A549 (cell line): ENCODE data around the gene COPS4. TPM values are rescaled to one million over a fixed set of nuclear protein-coding genes. Genes with fewer than 3 reads are reported as not detected.

ENCODE experiments used
- ATAC-seq, 2 experiments: fragments of 200-7000 bp in 1 of 2; fragments of >200 bp in 1 of 2; cut with Nextera tagmentation in 1 of 2; cut with Tn5 transposase in 1 of 2; 3 replicates each; pipeline versions ENCODE4 v1.8.0 to v1.9.1; 2018 to 2020; ENCODE audit warnings: mild to moderate bottlenecking in 1 of 2, moderate library complexity in 1 of 2
- CTCF ChIA-PET: fragments of 300-600 bp; sonication (Branson Sonifier 250); formaldehyde crosslinking; extraction: SDS; loops from one replicate; lab custom pipeline; 2021; ENCODE audit warnings: antibody characterized with exemption, inconsistent platforms; lab: Yijun Ruan, JAX
- POLR2A ChIA-PET: fragments of 350-600 bp; formaldehyde crosslinking; extraction: SDS; loops from one replicate; lab custom pipeline; 2021; ENCODE audit warnings: antibody characterized with exemption, inconsistent platforms; lab: Yijun Ruan, JAX
- DNase-seq, 2 experiments: peaks; one replicate each; pipeline versions ENCODE4 v3.0.0 to v3.0.0-alpha.2; 2011 to 2016; ENCODE audit warnings: low read depth in 1 of 2, low spot score in 1 of 2
- FAIRE-seq: peaks from 2 replicates; lab custom pipeline; 2011; peaks lifted over from hg19 to GRCh38; lab: Jason Lieb, UNC
- H3K27ac ChIP-seq, 2 experiments: fragments of >200 bp; sonication (Bioruptor Twin); formaldehyde crosslinking; 3 replicates each; pipeline ENCODE4 v1.5.1; 2016 to 2017
- H3K4me1 ChIP-seq: fragments of >200 bp; sonication (Bioruptor Twin); formaldehyde crosslinking; 3 replicates; pipeline ENCODE4 v1.6.1; 2016
- H3K4me2 ChIP-seq: fragments of >200 bp; sonication (Bioruptor Twin); formaldehyde crosslinking; 3 replicates; pipeline ENCODE4 v1.6.1; 2016
- H3K4me3 ChIP-seq: fragments of >200 bp; sonication (Bioruptor Twin); formaldehyde crosslinking; 3 replicates; pipeline ENCODE4 v1.5.1; 2016
- H3K9me3 ChIP-seq: fragments of >200 bp; sonication (Bioruptor Twin); formaldehyde crosslinking; 3 replicates; pipeline ENCODE4 v1.6.1; 2016
- ATOH8 ChIP-seq: fragments of 250-450 bp; sonication (Bioruptor Pico); IDR thresholded peaks from 2 replicates; pipeline ENCODE4 v1.5.0; 2020; ENCODE audit warnings: low read depth, mild to moderate bottlenecking, moderate library complexity
- BCL3 ChIP-seq: fragments of >200 bp; sonication (Bioruptor Twin); formaldehyde crosslinking; IDR thresholded peaks from 3 replicates; pipeline ENCODE4 v1.6.1; 2016
- CBX8 ChIP-seq: fragments of 200-600 bp; sonication (generic); IDR thresholded peaks from 2 replicates; pipeline ENCODE4 v1.6.1; 2016
- CHD2 ChIP-seq: fragments of 150-350 bp; IDR thresholded peaks from 2 replicates; pipeline ENCODE4 v1.6.1; 2014; ENCODE audit warnings: low read length; ENCODE audit not compliant: partially characterized antibody
- CTCF ChIP-seq: fragments of >200 bp; sonication (Bioruptor Twin); formaldehyde crosslinking; IDR thresholded peaks from 3 replicates; pipeline ENCODE4 v1.5.1; 2016
- E2F6 ChIP-seq: IDR thresholded peaks from 2 replicates; pipeline ENCODE4 v1.6.1; 2012; ENCODE audit warnings: low read depth, borderline replicate concordance
- EHF ChIP-seq: fragments of 250-450 bp; sonication (Bioruptor Pico); IDR thresholded peaks from 2 replicates; pipeline ENCODE4 v1.5.0; 2020; ENCODE audit warnings: mild to moderate bottlenecking
- ELK1 ChIP-seq: fragments of 150-350 bp; IDR thresholded peaks from 2 replicates; pipeline ENCODE4 v1.6.1; 2014; ENCODE audit warnings: low read depth, mild to moderate bottlenecking, low read length
- FOXS1 ChIP-seq: fragments of 250-450 bp; sonication (Bioruptor Pico); IDR thresholded peaks from 2 replicates; pipeline ENCODE4 v1.5.0; 2020; ENCODE audit warnings: mild to moderate bottlenecking, moderate library complexity
- HDAC2 ChIP-seq: fragments of 200-600 bp; sonication (generic); IDR thresholded peaks from 2 replicates; pipeline ENCODE4 v1.6.1; 2016
- HES2 ChIP-seq: fragments of >200 bp; sonication (Bioruptor Twin); formaldehyde crosslinking; IDR thresholded peaks from 2 replicates; pipeline ENCODE4 v1.6.1; 2016
- HEYL ChIP-seq: fragments of 250-450 bp; sonication (Bioruptor Pico); IDR thresholded peaks from 2 replicates; pipeline ENCODE4 v1.8.0; 2021; ENCODE audit warnings: mild to moderate bottlenecking, moderate library complexity
- HMGXB4 ChIP-seq: fragments of 250-450 bp; sonication (Bioruptor Pico); IDR thresholded peaks from 2 replicates; pipeline ENCODE4 v1.5.0; 2021; ENCODE audit warnings: mild to moderate bottlenecking, moderate library complexity, borderline replicate concordance
- HOXB13 ChIP-seq: fragments of 250-450 bp; sonication (Bioruptor Pico); IDR thresholded peaks from 2 replicates; pipeline ENCODE4 v1.5.0; 2020; ENCODE audit warnings: low read depth, mild to moderate bottlenecking, moderate library complexity
- HOXB5 ChIP-seq: fragments of 250-450 bp; sonication (Bioruptor Pico); IDR thresholded peaks from 2 replicates; pipeline ENCODE4 v1.5.0; 2020; ENCODE audit warnings: mild to moderate bottlenecking, moderate library complexity
- MAFK ChIP-seq: fragments of 450-650 bp; IDR thresholded peaks from 2 replicates; pipeline ENCODE4 v1.6.1; 2014; ENCODE audit not compliant: partially characterized antibody
- MYC ChIP-seq: IDR thresholded peaks from 2 replicates; pipeline ENCODE4 v1.6.1; 2012; ENCODE audit warnings: mild to moderate bottlenecking, inconsistent platforms, low read length, improper control_type of control experiment, borderline replicate concordance
- NFE2L2 ChIP-seq: fragments of 150-350 bp; conservative IDR thresholded peaks from 2 replicates; pipeline ENCODE4 v1.6.1; 2014; ENCODE audit warnings: low read length
- NPAS2 ChIP-seq: fragments of 250-450 bp; sonication (Bioruptor Pico); IDR thresholded peaks from 2 replicates; pipeline ENCODE4 v1.8.0; 2022; ENCODE audit warnings: mild to moderate bottlenecking, moderate library complexity, borderline replicate concordance
- NR3C1 ChIP-seq: fragments of >200 bp; sonication (Bioruptor Twin); formaldehyde crosslinking; IDR thresholded peaks from 3 replicates; pipeline ENCODE4 v1.6.1; 2017
- POLR2AphosphoS2 ChIP-seq: conservative IDR thresholded peaks from 2 replicates; pipeline ENCODE4 v1.6.1; 2012; ENCODE audit warnings: low read length, improper control_type of control experiment, inconsistent platforms
- RAD21 ChIP-seq, 2 experiments: fragments of >200 bp in 1 of 2; sonication (Bioruptor Twin) in 1 of 2; formaldehyde crosslinking in 1 of 2; IDR thresholded peaks in 1 of 2; conservative IDR thresholded peaks in 1 of 2; 2 replicates in 1 of 2; 3 replicates in 1 of 2; pipeline ENCODE4 v1.6.1; 2012 to 2018; ENCODE audit warnings: inconsistent platforms in 1 of 2
- RARB ChIP-seq: fragments of 250-450 bp; sonication (Bioruptor Pico); IDR thresholded peaks from 2 replicates; pipeline ENCODE4 v1.8.0; 2021; ENCODE audit warnings: mild to moderate bottlenecking, moderate library complexity
- RCOR1 ChIP-seq: fragments of 150-350 bp; IDR thresholded peaks from 2 replicates; pipeline ENCODE4 v1.6.1; 2014; ENCODE audit warnings: antibody characterized with exemption, low read length, low read depth
- RFX5 ChIP-seq: fragments of 450-650 bp; IDR thresholded peaks from 2 replicates; pipeline ENCODE4 v1.7.1; 2014; ENCODE audit warnings: antibody characterized with exemption, mild to moderate bottlenecking, moderate library complexity
- RNF2 ChIP-seq: fragments of 200-600 bp; sonication (generic); IDR thresholded peaks from 2 replicates; pipeline ENCODE4 v1.6.1; 2016; ENCODE audit warnings: low read depth, mild to moderate bottlenecking, antibody characterized with exemption, moderate library complexity, borderline replicate concordance
- SREBF2 ChIP-seq: fragments of 450-650 bp; IDR thresholded peaks from 2 replicates; pipeline ENCODE4 v1.6.1; 2014; ENCODE audit warnings: mild to moderate bottlenecking, moderate library complexity
- TFCP2L1 ChIP-seq: fragments of 250-450 bp; sonication (Bioruptor Pico); IDR thresholded peaks from 2 replicates; pipeline ENCODE4 v1.5.0; 2021; ENCODE audit warnings: mild to moderate bottlenecking
- ZSCAN20 ChIP-seq: fragments of 250-450 bp; sonication (Bioruptor Pico); IDR thresholded peaks from 2 replicates; pipeline ENCODE4 v1.8.0; 2022; ENCODE audit warnings: mild to moderate bottlenecking, moderate library complexity
- WGBS: methylation state at CpG from one replicate; pipeline ENCODE4 v1.1.6; 2017; ENCODE audit errors: missing lambda C conversion rate; 5-methylcytosine and 5-hydroxymethylcytosine counted together
- polyA plus RNA-seq, 4 experiments: library from polyadenylated mRNA; depleted of rRNA in 3 of 4; stranded (reverse); fragments of >200 nt; fragmentation: RNase III in 1 of 4; extraction: RNeasy Plus Mini Kit Qiagen cat#74134 plus additional on column Dnase treatment in 1 of 4; gene quantifications; 2 replicates in 3 of 4; 3 replicates in 1 of 4; pipeline ENCODE4 v1.2.3, GENCODE V29; 2011 to 2017

COPS4 gene
- polyA plus RNA-seq, 2 of the 4 experiments (the other 2 are of a cell fraction) = 36.5 to 36.8 TPM

GRCh38 chr4:83082777-83083176 is 47.8 kb downstream of the COPS4 start:
- FAIRE-seq (no peak), ATAC-seq (no peak), DNase-seq (no peak)
- no peaks in the 10 kb centered on the region for H3K9me3 ChIP-seq
- 58% methylated on average over 2 of the region's 4 CpGs for WGBS
- H3K4me3 ChIP-seq = no peak overlapping the region
- POLR2A ChIA-PET = no interaction called here
- H3K27ac ChIP-seq = no peak overlapping the region
- CTCF ChIA-PET = interaction anchor here (0.6 to 3.6 kb wide), 4 partner anchors 9 to 181 kb away, joined by 3 to 14 read pairs (median 3); no protein-coding TSS in a partner anchor
- TF ChIP-seq E2F6 = no peak
- TF ChIP-seq ATOH8 (CRISPR knock-in tag) = no peak
- no peak for TF ChIP-seq NR3C1
- TF ChIP-seq RFX5 = no peak
- TF ChIP-seq TFCP2L1 (CRISPR knock-in tag) = no peak
- TF ChIP-seq RNF2 = no peak
- TF ChIP-seq RCOR1 = no peak
- no peak for TF ChIP-seq HMGXB4 (CRISPR knock-in tag)
- TF ChIP-seq POLR2AphosphoS2 = no peak
- no peak for TF ChIP-seq HES2
- no peak for TF ChIP-seq EHF (CRISPR knock-in tag)
- no peak for TF ChIP-seq MAFK
- TF ChIP-seq NFE2L2 = no peak
- TF ChIP-seq FOXS1 (CRISPR knock-in tag) = no peak
- TF ChIP-seq MYC = no peak
- TF ChIP-seq CTCF = no peak
- no peak for TF ChIP-seq HEYL (CRISPR knock-in tag)
- TF ChIP-seq HDAC2 = no peak
- TF ChIP-seq HOXB5 (CRISPR knock-in tag) = no peak
- TF ChIP-seq ZSCAN20 (CRISPR knock-in tag) = no peak
- no peak overlapping the region for H3K4me2 ChIP-seq
- H3K4me1 ChIP-seq = no peaks in the 10 kb centered on the region

GRCh38 chr4:83083925-83084475 is 49.0 kb downstream of the COPS4 start:
- CTCF ChIA-PET = interaction anchor here (3.6 kb wide), 1 partner anchor 10 kb away, joined by 14 read pairs; no protein-coding TSS in a partner anchor
- Histone ChIP-seq H3K4me2 (no peak overlapping the region), H3K4me3 (no peak overlapping the region), H3K9me3 (no peaks in the 10 kb centered on the region), H3K4me1 (no peaks in the 10 kb centered on the region), H3K27ac (no peak overlapping the region)
- POLR2A ChIA-PET = no interaction called here
- FAIRE-seq (no peak), ATAC-seq (peak; percentile 19 to 34; a peak in 2 of 6 replicates), DNase-seq (no peak)
- WGBS = 62% methylated on average over 8 of the region's 11 CpGs
- TF ChIP-seq CBX8 (no peak), EHF (CRISPR knock-in tag) (no peak), RARB (CRISPR knock-in tag) (no peak), SREBF2 (no peak), NPAS2 (no peak), BCL3 (no peak), ATOH8 (CRISPR knock-in tag) (no peak), ELK1 (no peak), HOXB13 (CRISPR knock-in tag) (no peak), RAD21 (conservative IDR thresholded peaks at IDR 0.05 in 1 of 2, IDR thresholded peaks at IDR 0.05 in 1 of 2) (no peak), NR3C1 (no peak), CHD2 (no peak), RCOR1 (no peak)
